Endometrium (tissue), 2 donors: Measurements from ENCODE around the gene MYO18A.

ENCODE experiments used
- FAIRE-seq: peaks from 2 replicates; lab custom pipeline; 2012; peaks lifted over from hg19 to GRCh38; lab: Jason Lieb, UNC
- donor health status: control.
- donor health status: control.

Gene MYO18A

GRCh38 chr17:29022074-29022473 lies 158.1 kb downstream of the MYO18A start:
- FAIRE-seq = no peak

- FAIRE-seq = no peak
Measured at GRCh38 chr17:29021226-29021625, 159.0 kb downstream of the MYO18A start.
